IPS-18a (cell line): ENCODE results near the gene ARRB1.

Experiments
- H3K27ac ChIP-seq: one replicate; pipeline ENCODE4 v1.5.1; 2013; ENCODE audit warnings: low read length
- H3K27me3 ChIP-seq: one replicate; pipeline ENCODE4 v1.6.1; 2013; ENCODE audit warnings: mild to moderate bottlenecking, low read length; ENCODE audit not compliant: control insufficient read depth, insufficient read depth
- H3K36me3 ChIP-seq: one replicate; pipeline ENCODE4 v1.6.1; 2013; ENCODE audit warnings: low read depth, low read length; ENCODE audit not compliant: control insufficient read depth
- H3K4me1 ChIP-seq: one replicate; pipeline ENCODE4 v1.6.1; 2013; ENCODE audit warnings: low read depth, low read length; ENCODE audit not compliant: control insufficient read depth
- H3K4me3 ChIP-seq: one replicate; pipeline ENCODE4 v1.5.1; 2013; ENCODE audit warnings: low read length
- H3K9ac ChIP-seq: one replicate; pipeline ENCODE4 v1.6.1; 2013; ENCODE audit warnings: mild to moderate bottlenecking, low read length, moderate library complexity
- H3K9me3 ChIP-seq: one replicate; pipeline ENCODE4 v1.6.1; 2013; ENCODE audit warnings: low read depth, low read length; ENCODE audit not compliant: control insufficient read depth

ARRB1 gene

GRCh38 chr11:75264971-75265370 lies 86.5 kb downstream of the ARRB1 start:
- no peak overlapping the region for H3K9ac ChIP-seq
- H3K27ac ChIP-seq: no peak overlapping the region
- H3K36me3 ChIP-seq: no peaks in the 10 kb centered on the region
- H3K4me3 ChIP-seq: no peak overlapping the region
- no peaks in the 10 kb centered on the region for H3K4me1 ChIP-seq
- H3K9me3 ChIP-seq: no peaks in the 10 kb centered on the region
- no peaks in the 10 kb centered on the region for H3K27me3 ChIP-seq

- no peak overlapping the region for H3K9ac ChIP-seq
- H3K9me3 ChIP-seq: no peaks in the 10 kb centered on the region
- H3K36me3 ChIP-seq: no peaks in the 10 kb centered on the region
- H3K27ac ChIP-seq: no peak overlapping the region
- no peaks in the 10 kb centered on the region for H3K27me3 ChIP-seq
- H3K4me1 ChIP-seq: no peaks in the 10 kb centered on the region
- H3K4me3 ChIP-seq: no peak overlapping the region
Observed at GRCh38 chr11:75264356-75264755, 87.1 kb downstream of the ARRB1 start.

- H3K27me3 ChIP-seq: no peaks in the 10 kb centered on the region
- H3K4me3 ChIP-seq: no peak overlapping the region
- no peaks in the 10 kb centered on the region for H3K36me3 ChIP-seq
- H3K9me3 ChIP-seq: no peaks in the 10 kb centered on the region
- H3K4me1 ChIP-seq: no peaks in the 10 kb centered on the region
- H3K27ac ChIP-seq: no peak overlapping the region
- H3K9ac ChIP-seq: no peak overlapping the region
Observed at GRCh38 chr11:75263944-75264349, 87.5 kb downstream of the ARRB1 start.

- Histone ChIP-seq H3K4me3 (no peak overlapping the region), H3K9ac (no peak overlapping the region), H3K9me3 (no peaks in the 10 kb centered on the region), H3K4me1 (no peaks in the 10 kb centered on the region), H3K27ac (no peak overlapping the region), H3K36me3 (no peaks in the 10 kb centered on the region), H3K27me3 (no peaks in the 10 kb centered on the region)
Observed at GRCh38 chr11:75262961-75263852, 88.3 kb downstream of the ARRB1 start.

GRCh38 chr11:75262436-75262835 lies 89.0 kb downstream of the ARRB1 start:
- Histone ChIP-seq H3K4me1 (no peaks in the 10 kb centered on the region), H3K4me3 (no peak overlapping the region), H3K36me3 (no peaks in the 10 kb centered on the region), H3K27me3 (no peaks in the 10 kb centered on the region), H3K27ac (no peak overlapping the region), H3K9ac (no peak overlapping the region), H3K9me3 (no peaks in the 10 kb centered on the region)

- Histone ChIP-seq H3K9ac (no peak overlapping the region), H3K27ac (no peak overlapping the region), H3K9me3 (no peaks in the 10 kb centered on the region), H3K4me3 (no peak overlapping the region), H3K4me1 (no peaks in the 10 kb centered on the region), H3K36me3 (no peaks in the 10 kb centered on the region), H3K27me3 (no peaks in the 10 kb centered on the region)
Observed at GRCh38 chr11:75261902-75262361, 89.5 kb downstream of the ARRB1 start.

- no peaks in the 10 kb centered on the region for H3K27me3 ChIP-seq
- H3K4me3 ChIP-seq: no peak overlapping the region
- H3K27ac ChIP-seq: no peak overlapping the region
- H3K9me3 ChIP-seq: no peaks in the 10 kb centered on the region
- H3K9ac ChIP-seq: no peak overlapping the region
- H3K4me1 ChIP-seq: no peaks in the 10 kb centered on the region
- no peaks in the 10 kb centered on the region for H3K36me3 ChIP-seq
Observed at GRCh38 chr11:75260396-75261170, 90.9 kb downstream of the ARRB1 start.

- peaks cover 2% of the 10 kb centered on the region for H3K9me3 ChIP-seq
Observed at GRCh38 chr11:75254326-75254725, 97.1 kb downstream of the ARRB1 start.

GRCh38 chr11:75249704-75250103 lies 101.8 kb downstream of the ARRB1 start:
- Histone ChIP-seq H3K36me3 (no peaks in the 10 kb centered on the region), H3K4me1 (no peaks in the 10 kb centered on the region), H3K9me3 (peaks cover 2% of the 10 kb centered on the region), H3K27me3 (peaks cover 6% of the 10 kb centered on the region), H3K9ac (no peak overlapping the region), H3K4me3 (no peak overlapping the region), H3K27ac (no peak overlapping the region)

More at GRCh38 chr11:75254326-75254725, 97.1 kb downstream of the ARRB1 start:
- H3K27ac ChIP-seq: no peak overlapping the region
- H3K4me1 ChIP-seq: no peaks in the 10 kb centered on the region
- no peaks in the 10 kb centered on the region for H3K27me3 ChIP-seq
- H3K4me3 ChIP-seq: no peak overlapping the region
- H3K36me3 ChIP-seq: no peaks in the 10 kb centered on the region
- H3K9ac ChIP-seq: no peak overlapping the region

GRCh38 chr11:75248924-75249256 lies 102.6 kb downstream of the ARRB1 start:
- Histone ChIP-seq H3K27me3 (peaks cover 14% of the 10 kb centered on the region), H3K27ac (no peak overlapping the region), H3K4me3 (no peak overlapping the region), H3K36me3 (no peaks in the 10 kb centered on the region), H3K9me3 (no peaks in the 10 kb centered on the region), H3K9ac (no peak overlapping the region), H3K4me1 (no peaks in the 10 kb centered on the region)

GRCh38 chr11:75246671-75247350 lies 104.7 kb downstream of the ARRB1 start:
- Histone ChIP-seq H3K4me3 (no peak overlapping the region), H3K9me3 (no peaks in the 10 kb centered on the region), H3K4me1 (peaks cover 3% of the 10 kb centered on the region), H3K36me3 (no peaks in the 10 kb centered on the region), H3K27me3 (peaks cover 35% of the 10 kb centered on the region), H3K9ac (no peak overlapping the region), H3K27ac (no peak overlapping the region)
